IPS DF 4.7 (cell line): ENCODE measurements around the gene RAB37.
A peak's percentile ranks its signal among the peaks of the same experiment; 100 is the strongest.

Experiments
- DNase-seq: peaks from one replicate; pipeline ENCODE4 v3.0.0-alpha.2; 2013; ENCODE audit warnings: low spot score; ENCODE audit errors: extremely low read depth

The RAB37 gene

GRCh38 chr17:74760404-74761105 lies 23.5 kb downstream of the RAB37 start:
- DNase-seq, result no peak

- DNase-seq, result no peak
These were observed 24.4 kb downstream of the RAB37 start for GRCh38 chr17:74761419-74761818.

GRCh38 chr17:74761931-74762330 lies 24.9 kb downstream of the RAB37 start:
- DNase-seq, result no peak

GRCh38 chr17:74763565-74764387 lies 26.7 kb downstream of the RAB37 start:
- DNase-seq, result no peak

GRCh38 chr17:74764751-74765286 lies 27.8 kb downstream of the RAB37 start:
- DNase-seq, result no peak

- DNase-seq, result no peak
These were observed 29.4 kb downstream of the RAB37 start for GRCh38 chr17:74766413-74766812.

- DNase-seq, result no peak
These were observed 30.1 kb downstream of the RAB37 start for GRCh38 chr17:74767111-74767516.

DNA sequence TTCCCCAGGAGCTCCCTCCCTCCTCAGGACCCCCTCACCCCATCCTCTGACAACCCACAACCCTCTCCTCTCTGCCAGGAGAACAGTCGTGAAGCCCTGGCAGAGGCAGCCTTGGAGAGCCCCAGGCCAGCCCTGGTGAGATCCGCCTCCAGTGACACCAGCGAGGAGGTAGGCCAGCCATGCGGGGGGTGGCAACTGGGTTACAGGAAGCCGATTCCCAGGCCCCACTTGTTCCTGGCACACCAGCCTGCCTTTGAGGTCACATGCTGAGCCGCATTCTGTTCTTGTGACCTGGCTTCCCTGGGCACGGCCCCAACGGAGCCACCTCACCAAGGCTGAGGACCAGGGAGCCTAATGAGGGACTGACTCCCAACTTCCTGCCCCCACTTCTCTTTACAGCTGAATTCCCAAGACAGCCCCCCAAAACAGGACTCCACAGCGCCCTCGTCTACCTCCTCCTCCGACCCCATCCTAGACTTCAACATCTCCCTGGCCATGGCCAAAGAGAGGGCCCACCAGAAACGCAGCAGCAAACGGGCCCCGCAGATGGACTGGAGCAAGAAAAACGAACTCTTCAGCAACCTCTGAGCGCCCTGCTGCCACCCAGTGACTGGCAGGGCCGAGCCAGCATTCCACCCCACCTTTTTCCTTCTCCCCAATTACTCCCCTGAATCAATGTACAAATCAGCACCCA lies 31.2 kb downstream of the RAB37 start:
- DNase-seq, result no peak

DNA sequence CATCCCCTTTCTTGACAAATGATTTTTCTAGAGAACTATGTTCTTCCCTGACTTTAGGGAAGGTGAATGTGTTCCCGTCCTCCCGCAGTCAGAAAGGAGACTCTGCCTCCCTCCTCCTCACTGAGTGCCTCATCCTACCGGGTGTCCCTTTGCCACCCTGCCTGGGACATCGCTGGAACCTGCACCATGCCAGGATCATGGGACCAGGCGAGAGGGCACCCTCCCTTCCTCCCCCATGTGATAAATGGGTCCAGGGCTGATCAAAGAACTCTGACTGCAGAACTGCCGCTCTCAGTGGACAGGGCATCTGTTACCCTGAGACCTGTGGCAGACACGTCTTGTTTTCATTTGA lies 31.7 kb downstream of the RAB37 start:
- no peak for DNase-seq

- no peak for DNase-seq
These were observed 32.3 kb downstream of the RAB37 start for GRCh38 chr17:74769266-74769855.

GRCh38 chr17:74769856-74770497 lies 32.9 kb downstream of the RAB37 start:
- no peak for DNase-seq

DNA sequence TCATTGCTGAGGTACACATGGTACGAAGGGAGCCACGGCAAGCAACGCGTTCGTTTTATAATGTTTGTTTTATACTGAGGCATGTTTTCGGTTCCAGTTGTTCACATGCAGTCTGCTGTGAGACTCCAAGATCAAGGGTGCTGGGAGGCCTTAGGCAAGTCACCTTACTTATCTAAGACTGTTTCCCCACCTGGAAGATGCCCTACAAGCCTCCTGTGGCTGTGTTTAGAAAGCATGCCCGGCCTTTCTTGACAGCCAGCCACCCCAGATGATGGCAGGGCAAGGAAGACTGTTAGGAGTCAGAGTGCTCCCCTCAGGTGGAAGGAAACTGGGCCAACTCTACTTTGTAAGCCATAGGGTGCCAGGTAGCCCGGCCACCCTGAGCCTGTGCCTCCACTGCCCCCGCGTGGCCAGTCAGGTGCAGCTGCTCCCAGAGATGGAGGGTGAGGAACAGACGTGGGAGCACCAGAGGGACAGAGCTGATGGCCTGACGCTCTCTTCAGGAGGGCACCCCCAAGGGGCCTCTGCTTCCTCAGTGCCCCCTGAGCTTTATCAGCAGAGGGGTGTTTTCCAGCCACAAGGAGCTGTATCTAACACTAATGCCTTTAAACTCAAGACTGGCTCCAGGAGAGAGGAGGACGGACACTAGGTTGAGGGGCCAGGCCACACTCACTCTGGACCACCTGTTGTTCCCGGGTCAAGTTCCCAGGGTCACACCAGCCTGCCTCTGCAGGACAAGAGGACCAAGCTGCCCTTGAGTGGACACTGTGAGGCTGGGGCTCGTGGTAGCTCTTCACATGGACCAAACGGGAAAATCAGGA lies 33.7 kb downstream of the RAB37 start:
- DNase-seq, result no peak

DNA sequence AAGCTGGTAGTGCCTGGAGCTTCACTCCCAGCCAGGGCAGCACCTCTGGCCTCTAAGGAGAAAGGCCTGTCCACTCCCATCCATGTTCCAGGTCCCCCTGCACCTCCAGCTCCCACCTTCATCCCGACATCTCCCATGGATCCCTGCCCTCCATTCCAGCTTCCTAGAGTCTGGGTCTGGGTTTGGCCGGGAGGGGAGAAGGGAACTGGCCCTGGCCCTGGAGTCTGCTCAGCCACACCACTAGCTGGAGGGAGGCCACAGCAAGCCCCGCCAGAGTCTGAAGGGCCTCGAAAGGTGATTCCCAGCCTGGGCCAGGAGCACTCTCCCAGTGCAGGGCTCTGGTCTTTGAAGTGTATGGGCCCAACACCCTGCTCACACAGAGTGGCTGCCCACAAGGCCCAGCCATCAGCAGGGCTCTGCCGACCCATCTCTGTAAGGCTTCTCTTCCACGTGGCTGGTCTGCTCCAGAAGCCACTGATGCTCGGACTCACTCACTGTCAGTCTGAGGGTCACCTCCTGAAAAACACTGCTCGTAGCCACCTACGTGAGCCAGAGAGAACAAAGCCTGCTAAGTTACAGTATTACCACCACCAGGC lies 34.4 kb downstream of the RAB37 start:
- no peak for DNase-seq

DNA sequence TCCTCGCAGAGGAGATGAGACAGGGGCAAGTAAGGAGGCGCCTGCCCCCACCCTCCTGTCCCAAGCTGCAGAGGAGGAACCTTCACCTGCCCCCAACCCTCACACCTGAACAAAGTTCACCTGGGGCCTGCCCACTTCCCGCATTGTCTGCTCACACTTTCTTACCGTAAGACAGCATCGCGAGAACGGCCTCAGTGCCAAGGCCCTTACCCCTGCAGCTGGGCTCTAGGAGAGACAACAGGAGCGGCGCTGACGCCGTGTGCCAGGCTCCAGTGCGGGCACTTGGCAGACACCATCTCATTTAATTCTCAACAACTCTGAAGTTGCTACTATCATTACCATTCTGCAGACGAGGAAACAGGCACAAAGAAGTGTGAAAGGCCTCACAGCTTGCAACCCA lies 35.0 kb downstream of the RAB37 start:
- no peak for DNase-seq

DNA sequence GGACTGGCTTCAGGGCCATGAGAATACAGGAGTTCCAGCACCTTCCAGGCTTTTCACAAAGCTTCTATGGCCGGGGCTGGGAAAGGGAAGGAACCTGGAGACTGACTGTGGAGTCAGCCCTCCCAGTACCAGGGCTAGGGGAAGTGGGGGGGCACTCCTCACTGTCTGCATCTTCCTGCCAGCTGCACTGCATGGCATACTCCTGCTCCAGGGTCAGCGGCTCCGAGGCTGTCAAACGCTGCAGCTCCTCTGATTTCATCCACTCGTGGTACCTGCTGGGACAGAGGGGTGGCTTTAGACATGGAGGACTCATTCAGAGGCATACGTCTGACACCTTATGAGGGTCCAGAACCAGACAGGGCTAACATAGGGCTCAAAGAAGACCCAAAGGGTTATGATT lies 36.4 kb downstream of the RAB37 start:
- DNase-seq, result no peak

DNA sequence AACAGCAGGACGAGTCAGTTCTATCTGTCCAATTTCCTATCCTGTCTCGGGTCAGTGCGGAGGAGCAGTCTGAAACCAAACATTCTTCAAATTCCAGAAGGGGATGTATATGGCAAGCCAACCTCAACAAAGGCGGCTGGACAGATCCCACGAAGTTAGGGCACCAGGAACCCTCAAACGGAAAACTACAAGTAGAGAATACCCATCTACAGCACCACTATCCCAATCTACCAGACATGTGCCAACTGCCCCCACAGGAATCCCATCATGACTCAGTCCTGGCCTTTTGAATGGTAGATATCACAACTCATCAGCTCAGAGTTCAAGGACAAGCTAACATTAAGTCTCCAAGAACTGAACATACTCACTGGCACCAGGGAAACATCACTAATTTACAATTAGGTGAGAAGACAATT lies 36.8 kb downstream of the RAB37 start:
- no peak for DNase-seq

GRCh38 chr17:74775409-74776043 lies 38.5 kb downstream of the RAB37 start:
- DNase-seq, result no peak

- DNase-seq, result peak; percentile 93
These were observed 39.2 kb downstream of the RAB37 start, which contains the start of gene NAT9 for GRCh38 chr17:74776044-74776962. NAT9 (minus strand) TSS chr17:74776345; CDS start chr17:74775698, 647 bp downstream.
